Osteoblast (primary cell): ENCODE results near the gene TRAPPC6A. TPM values are rescaled to one million over a fixed set of nuclear protein-coding genes. Genes with fewer than 3 reads are reported as not detected.

Experiments
- DNase-seq: peaks from one replicate; pipeline ENCODE4 v3.0.0; 2011; ENCODE audit warnings: low spot score, mixed read lengths; ENCODE audit not compliant: insufficient read length; ENCODE audit errors: missing footprints
- H2AFZ ChIP-seq: 2 replicates; pipeline ENCODE4 v1.6.0; 2011; ENCODE audit warnings: mild to moderate bottlenecking, low read length
- H3K27ac ChIP-seq: 2 replicates; pipeline ENCODE4 v1.5.1; 2011; ENCODE audit warnings: mild to moderate bottlenecking, low read depth, low read length, moderate library complexity
- H3K27me3 ChIP-seq: 2 replicates; pipeline ENCODE4 v1.6.0; 2012; ENCODE audit warnings: mild to moderate bottlenecking, control low read depth, inconsistent platforms, low read length, moderate library complexity; ENCODE audit not compliant: insufficient read depth
- H3K36me3 ChIP-seq: 2 replicates; pipeline ENCODE4 v1.5.1; 2011; ENCODE audit warnings: mild to moderate bottlenecking, low read length, control low read depth, moderate library complexity; ENCODE audit not compliant: insufficient read depth
- H3K4me1 ChIP-seq: 2 replicates; pipeline ENCODE4 v1.5.1; 2011; ENCODE audit warnings: mild to moderate bottlenecking, low read length, control low read depth, moderate library complexity; ENCODE audit not compliant: insufficient read depth
- H3K4me2 ChIP-seq: 2 replicates; pipeline ENCODE4 v1.6.0; 2011; ENCODE audit warnings: mild to moderate bottlenecking, low read length; ENCODE audit not compliant: insufficient read depth
- H3K4me3 ChIP-seq: fragments of 200-600 bp; sonication (generic); 3 replicates; pipeline ENCODE4 v1.5.1; 2012; ENCODE audit warnings: mild to moderate bottlenecking, low read length, inconsistent platforms; ENCODE audit not compliant: insufficient read depth
- H3K79me2 ChIP-seq: 2 replicates; pipeline ENCODE4 v1.6.0; 2012; ENCODE audit warnings: mild to moderate bottlenecking, low read length, control low read depth, inconsistent platforms; ENCODE audit not compliant: insufficient read depth
- H3K9me3 ChIP-seq: 2 replicates; pipeline ENCODE4 v1.5.1; 2011; ENCODE audit warnings: low read depth, low read length, control low read depth
- H4K20me1 ChIP-seq: 2 replicates; pipeline ENCODE4 v1.6.0; 2012; ENCODE audit warnings: mild to moderate bottlenecking, low read length, control low read depth; ENCODE audit not compliant: insufficient read depth
- total RNA-seq: library from RNA; depleted of rRNA; stranded (reverse); fragments of >200 nt; gene quantifications from 2 replicates; pipeline ENCODE4 v1.2.3, GENCODE V29; 2012
- TF ChIP-seq, protein P1 (sequence below): IDR thresholded peaks from 2 replicates; pipeline ENCODE4 v1.5.1; 2011; ENCODE audit warnings: mild to moderate bottlenecking, low read depth, low read length, moderate library complexity; ENCODE audit errors: extremely low read depth

Gene TRAPPC6A
- total RNA-seq, 1 donor = 13.8 TPM

DNA sequence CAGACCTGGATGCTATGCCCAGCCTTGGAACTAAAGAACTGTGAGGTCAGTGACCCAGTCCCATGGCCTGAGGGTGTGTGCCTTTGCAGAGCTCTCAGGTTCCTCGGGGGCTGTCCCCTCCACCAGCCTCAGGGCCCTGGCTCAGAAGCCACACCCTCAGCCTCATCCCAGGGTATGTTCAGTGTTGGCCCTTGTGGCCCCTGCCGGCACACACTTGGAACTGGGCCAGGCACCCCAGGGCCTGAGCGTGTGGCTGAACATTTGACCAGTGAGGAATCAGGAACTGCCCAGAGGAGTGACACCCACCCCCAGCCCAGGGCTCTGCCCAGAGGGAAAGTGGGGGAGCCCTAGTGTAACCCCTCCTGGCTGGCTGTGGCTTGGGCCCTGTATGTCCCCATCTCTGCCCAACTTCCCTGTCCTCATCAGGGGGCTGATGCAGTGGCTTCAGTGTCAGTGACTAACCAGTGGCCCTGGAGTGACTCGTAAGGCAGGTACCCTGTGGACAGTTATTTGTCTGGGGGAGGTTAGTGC, 27.2 kb downstream of the TRAPPC6A start:
- Histone ChIP-seq H4K20me1 (peaks cover 16% of the 10 kb centered on the region), H2AFZ (no peak overlapping the region), H3K9me3 (no peaks in the 10 kb centered on the region), H3K4me2 (no peak overlapping the region), H3K27me3 (peaks cover 24% of the 10 kb centered on the region), H3K4me3 (no peak overlapping the region), H3K36me3 (peaks cover 8% of the 10 kb centered on the region), H3K79me2 (no peaks in the 10 kb centered on the region), H3K27ac (no peak overlapping the region), H3K4me1 (peaks cover 20% of the 10 kb centered on the region)
- DNase-seq = peak; percentile 77
- TF ChIP-seq, protein P1, sequence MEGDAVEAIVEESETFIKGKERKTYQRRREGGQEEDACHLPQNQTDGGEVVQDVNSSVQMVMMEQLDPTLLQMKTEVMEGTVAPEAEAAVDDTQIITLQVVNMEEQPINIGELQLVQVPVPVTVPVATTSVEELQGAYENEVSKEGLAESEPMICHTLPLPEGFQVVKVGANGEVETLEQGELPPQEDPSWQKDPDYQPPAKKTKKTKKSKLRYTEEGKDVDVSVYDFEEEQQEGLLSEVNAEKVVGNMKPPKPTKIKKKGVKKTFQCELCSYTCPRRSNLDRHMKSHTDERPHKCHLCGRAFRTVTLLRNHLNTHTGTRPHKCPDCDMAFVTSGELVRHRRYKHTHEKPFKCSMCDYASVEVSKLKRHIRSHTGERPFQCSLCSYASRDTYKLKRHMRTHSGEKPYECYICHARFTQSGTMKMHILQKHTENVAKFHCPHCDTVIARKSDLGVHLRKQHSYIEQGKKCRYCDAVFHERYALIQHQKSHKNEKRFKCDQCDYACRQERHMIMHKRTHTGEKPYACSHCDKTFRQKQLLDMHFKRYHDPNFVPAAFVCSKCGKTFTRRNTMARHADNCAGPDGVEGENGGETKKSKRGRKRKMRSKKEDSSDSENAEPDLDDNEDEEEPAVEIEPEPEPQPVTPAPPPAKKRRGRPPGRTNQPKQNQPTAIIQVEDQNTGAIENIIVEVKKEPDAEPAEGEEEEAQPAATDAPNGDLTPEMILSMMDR = no peak

DNA sequence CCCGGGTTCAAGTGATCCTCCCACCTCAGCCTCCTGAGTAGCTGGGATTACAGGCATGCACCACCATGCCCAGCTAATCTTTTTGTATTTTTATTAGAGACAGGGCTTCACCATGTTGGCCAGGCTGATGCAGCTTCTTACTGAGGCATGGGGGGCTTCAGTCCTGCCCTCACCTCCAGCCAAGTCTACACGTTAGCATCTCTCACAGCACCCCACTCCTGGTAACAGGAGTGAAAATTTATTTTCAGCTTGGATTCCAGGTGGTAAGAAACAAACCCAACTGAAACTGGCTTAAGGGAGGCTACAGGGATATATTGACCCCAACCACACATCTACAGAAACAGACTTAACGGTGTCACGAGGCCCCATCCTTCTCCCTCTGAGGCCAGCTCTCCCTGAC, 27.9 kb downstream of the TRAPPC6A start:
- Histone ChIP-seq H3K36me3 (peaks cover 8% of the 10 kb centered on the region), H2AFZ (no peak overlapping the region), H3K4me3 (no peak overlapping the region), H4K20me1 (peaks cover 16% of the 10 kb centered on the region), H3K79me2 (no peaks in the 10 kb centered on the region), H3K27me3 (peaks cover 24% of the 10 kb centered on the region), H3K9me3 (no peaks in the 10 kb centered on the region), H3K27ac (no peak overlapping the region), H3K4me2 (no peak overlapping the region), H3K4me1 (peaks cover 20% of the 10 kb centered on the region)
- TF ChIP-seq, protein P1 = no peak
- DNase-seq = no peak

DNA sequence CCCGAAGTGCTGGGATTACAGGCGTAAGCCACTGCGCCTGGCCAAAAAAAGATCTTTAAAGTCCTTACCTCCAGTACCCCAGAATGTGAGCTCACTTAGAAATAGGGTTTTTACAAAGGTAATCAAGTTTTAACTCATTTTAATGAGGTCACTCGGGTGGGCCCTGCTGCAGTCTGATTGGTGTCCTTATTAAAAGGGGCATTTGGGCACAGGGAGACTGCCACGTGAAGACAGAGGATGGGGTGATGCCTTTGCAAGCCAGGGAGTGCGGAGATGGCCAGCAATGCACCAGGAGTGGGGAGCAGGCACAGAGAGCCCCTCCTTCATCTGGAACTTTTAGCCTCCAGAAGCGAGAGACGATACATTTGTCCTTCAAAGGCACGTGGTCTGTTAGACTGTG, 28.9 kb downstream of the TRAPPC6A start:
- peaks cover 8% of the 10 kb centered on the region for H3K36me3 ChIP-seq
- TF ChIP-seq, protein P1 = no peak
- H3K4me3 ChIP-seq = no peak overlapping the region

DNA sequence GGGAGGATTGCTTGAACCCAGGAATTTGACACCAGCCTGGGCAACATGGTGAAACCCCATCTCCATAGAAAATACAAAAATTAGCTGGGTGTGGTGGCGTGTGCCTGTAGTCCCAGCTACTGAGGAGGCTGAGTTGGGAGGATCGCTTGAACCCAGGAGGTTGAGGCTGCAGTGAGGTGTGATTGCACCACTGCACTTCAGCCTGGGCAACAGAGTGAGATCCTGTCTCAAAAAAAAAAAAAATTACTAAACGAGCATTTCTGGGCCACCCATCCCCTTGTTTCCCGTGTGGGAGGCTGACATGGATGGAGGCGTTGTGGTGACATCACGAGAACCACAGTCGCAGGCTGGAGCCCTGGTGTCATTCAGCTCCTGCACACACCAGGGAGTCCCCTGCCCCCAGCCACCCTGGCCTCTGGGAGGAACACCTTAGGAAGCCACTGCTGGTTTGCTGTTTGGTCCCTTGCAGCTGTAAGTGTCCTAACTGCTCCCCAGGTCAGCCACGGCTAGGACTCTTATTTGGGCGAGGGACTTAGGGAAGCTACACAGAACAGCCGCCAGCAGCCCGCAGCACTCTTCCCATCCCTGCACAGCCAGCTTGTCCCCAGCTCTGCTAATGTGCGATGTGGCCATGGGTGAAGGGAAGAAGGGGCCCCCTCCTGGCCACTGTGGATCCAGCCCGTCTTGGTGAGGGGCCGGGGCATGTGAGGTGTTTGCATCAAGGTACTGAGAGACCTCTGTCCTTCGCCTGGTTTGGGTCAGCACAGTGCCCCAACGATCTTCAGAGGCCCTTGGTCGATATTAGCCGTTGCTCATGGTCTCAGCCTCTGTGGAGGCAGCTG, 30.0 kb downstream of the TRAPPC6A start:
- TF ChIP-seq, protein P1 = no peak
- Histone ChIP-seq H3K36me3 (peaks cover 15% of the 10 kb centered on the region), H3K9me3 (no peaks in the 10 kb centered on the region), H4K20me1 (peaks cover 21% of the 10 kb centered on the region), H3K4me1 (peaks cover 6% of the 10 kb centered on the region), H3K27me3 (peaks cover 19% of the 10 kb centered on the region), H3K27ac (no peak overlapping the region), H3K4me2 (no peak overlapping the region), H2AFZ (no peak overlapping the region), H3K4me3 (no peak overlapping the region), H3K79me2 (no peaks in the 10 kb centered on the region)
- peak; percentile 63 for DNase-seq

More for the DNA sequence above, 28.9 kb downstream of the TRAPPC6A start:
- Histone ChIP-seq H3K27me3 (peaks cover 24% of the 10 kb centered on the region), H3K4me2 (no peak overlapping the region), H4K20me1 (peaks cover 16% of the 10 kb centered on the region), H3K4me1 (peaks cover 17% of the 10 kb centered on the region), H2AFZ (no peak overlapping the region), H3K79me2 (no peaks in the 10 kb centered on the region), H3K9me3 (no peaks in the 10 kb centered on the region), H3K27ac (no peak overlapping the region)
- DNase-seq = peak; percentile 61
